HG03342 (cell line): ENCODE measurements around the gene ARHGAP19.

ENCODE experiments used
- ATAC-seq: cut with Tn5 transposase; IDR thresholded peaks from one replicate; pipeline ENCODE4 v1.9.1; 2021; ENCODE audit warnings: mild to moderate bottlenecking, moderate library complexity; ENCODE audit not compliant: unreplicated experiment

Gene ARHGAP19

DNA sequence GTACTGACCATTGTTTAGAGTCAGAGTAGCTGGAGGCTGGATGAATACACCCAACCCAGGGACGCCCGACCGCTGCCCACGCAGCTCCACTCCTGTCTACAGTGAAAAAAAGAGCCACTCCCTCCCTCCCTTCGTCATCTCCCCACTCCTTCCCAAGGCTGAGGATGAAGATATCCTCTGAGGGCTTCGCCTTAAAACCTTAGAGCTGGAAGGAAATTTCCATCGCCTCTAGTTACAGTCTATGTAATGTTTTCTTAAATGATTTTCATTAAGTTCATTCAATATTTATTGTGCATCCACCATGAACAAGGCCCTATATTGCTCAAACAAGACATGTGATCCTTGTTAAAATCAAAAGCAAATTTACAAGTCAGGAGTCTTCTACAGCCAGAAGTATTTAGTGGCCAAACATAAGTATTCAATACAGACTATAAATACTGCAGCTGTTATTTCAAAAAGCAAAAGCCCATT is 95.4 kb downstream of the ARHGAP19 start:
- no peak for ATAC-seq

DNA sequence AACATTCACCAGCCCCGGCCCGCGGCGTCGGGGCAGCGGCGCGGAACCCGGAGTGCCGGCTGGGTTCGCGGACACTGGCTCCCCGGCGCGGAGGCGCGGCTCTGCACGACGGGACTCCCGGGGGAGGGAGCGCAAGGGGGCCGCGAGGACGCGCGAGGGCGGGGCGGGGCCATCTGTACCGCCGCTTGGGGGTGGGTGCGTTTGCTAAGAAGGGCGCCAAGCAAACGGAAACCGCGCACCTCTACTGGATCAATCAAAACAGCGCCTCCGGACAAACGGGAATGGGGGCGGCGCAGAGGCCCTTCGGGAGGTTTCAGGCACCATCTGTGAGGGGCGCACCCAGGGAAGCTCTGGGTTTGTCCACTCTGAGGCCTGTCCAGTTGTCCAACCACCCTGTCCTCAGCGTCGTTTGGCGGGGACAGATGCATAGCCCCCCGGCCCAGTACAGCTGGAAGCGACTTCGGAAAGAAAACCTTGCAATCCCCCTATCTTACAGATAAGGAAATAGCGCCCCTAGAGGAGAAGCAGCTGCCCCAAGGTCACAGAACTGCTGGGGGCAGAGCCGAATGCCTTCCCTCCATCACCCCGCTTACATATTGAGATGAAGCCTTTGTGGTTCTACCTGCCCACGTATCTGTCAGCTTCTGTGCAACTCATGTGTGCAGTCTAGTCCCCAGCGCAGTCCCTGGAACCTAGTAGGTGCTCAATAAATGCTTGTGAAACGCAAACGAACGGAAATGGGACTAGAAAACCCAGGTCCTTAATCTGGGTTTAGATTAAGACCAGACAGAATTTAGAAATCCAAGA is 96.0 kb downstream of the ARHGAP19 start:
- ATAC-seq, result peak; percentile 51

DNA sequence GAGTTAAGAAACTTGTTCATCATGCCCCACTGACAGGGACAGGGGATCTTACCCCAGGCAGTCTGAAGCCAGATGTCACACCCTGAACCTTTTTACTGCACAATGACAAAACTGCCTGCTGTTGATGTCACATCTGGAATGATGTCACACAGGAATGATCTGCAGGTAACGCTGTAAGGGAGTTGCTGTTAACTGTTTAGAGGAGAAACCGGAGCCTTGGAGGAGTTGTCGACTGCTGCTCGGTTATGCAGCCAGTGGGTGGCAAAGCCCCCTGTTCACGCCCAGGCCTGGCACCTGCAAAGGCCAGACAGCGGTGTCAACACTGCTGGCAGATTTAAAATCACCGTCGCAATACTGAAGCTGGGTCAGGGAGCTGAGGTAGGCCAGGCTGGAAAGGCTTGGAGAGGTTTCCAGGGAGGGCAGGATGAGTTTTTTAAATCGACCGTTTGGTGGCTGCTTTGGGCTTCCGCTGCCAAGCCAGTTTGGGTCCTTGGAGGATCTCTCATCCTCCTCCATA is 96.7 kb downstream of the ARHGAP19 start:
- ATAC-seq, result no peak

DNA sequence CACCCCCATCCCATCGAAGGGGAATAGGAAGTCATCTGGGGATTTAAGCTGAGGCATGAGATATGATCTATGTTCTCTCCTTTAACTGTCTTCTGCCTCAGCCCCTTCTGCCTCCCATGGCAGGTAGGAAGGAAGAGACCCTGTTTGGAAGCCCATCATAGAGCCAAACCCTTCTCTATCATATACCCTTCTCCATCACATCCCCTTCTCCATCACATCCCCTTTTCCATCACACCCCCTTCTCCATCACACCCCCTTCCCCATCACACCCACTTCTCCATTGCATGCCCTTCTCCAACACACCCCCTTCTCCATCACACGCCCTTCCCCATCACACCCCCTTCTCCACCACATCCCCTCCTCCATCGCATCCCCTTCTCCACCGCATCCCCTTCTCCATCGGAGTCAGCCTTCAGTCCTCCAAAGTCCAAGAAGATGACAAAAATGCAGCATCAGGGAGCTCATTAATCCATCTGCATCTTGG is 99.4 kb downstream of the ARHGAP19 start:
- ATAC-seq, result no peak

DNA sequence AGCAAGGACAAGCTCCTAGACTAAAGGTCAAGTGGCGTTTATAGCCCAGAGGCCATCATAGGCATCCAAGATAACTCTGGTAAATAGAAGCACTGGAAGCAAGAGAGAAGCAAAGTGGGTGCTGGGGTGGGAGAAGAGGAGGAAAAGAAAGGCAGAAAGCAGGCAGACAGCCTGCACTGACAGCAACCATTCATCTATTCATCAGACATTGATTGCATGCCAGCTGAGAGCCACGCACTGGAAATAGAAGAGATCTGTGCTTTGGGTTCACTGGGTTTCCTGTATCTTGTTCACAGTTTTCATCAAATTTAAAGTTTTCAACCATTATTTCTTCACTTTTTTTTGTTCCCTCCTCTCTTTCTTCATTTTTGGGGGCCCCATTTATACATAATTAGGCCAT is 102.0 kb downstream of the ARHGAP19 start:
- no peak for ATAC-seq

DNA sequence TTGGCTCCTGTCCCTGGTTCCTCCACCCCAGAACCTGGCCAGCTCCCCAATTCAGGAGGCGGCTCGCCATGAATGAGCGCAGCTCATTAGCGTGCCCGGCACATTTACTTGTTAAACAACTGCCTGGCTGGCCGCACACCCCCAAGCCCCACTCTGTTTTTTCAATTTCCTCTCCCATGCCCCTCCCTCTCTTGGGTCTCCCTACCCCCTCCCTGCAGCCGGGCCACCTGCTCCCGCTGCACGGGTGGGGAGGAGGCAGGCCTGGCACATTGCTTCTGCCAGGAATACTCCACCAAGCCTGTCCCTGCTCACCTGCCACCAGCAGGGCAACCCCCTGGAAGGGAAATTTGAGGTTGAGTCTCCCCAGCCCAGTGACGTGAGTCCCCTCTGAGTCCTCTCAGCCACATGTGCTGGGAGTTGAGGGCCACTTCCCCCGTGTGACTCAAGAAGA is 104.2 kb downstream of the ARHGAP19 start:
- ATAC-seq, result no peak

DNA sequence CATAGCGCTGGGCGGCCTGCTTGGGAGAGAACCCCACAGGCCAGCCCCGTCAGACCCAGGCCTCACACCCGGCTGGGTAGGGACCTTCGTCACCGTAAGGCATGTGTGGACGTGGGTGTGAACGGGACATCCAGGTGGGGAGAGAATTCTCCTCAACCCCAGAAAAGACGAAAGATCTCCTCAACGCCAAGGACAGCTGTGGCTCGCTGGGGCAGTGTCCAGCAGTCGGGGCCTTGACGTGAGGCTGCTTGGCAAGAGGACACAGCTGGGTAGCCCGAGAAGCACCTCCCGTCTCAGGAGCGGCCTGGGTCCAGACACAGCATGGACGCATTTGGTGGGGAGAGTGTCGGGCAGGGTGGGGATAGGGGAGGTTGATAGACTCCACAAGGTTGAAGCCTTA is 105.5 kb downstream of the ARHGAP19 start:
- no peak for ATAC-seq

DNA sequence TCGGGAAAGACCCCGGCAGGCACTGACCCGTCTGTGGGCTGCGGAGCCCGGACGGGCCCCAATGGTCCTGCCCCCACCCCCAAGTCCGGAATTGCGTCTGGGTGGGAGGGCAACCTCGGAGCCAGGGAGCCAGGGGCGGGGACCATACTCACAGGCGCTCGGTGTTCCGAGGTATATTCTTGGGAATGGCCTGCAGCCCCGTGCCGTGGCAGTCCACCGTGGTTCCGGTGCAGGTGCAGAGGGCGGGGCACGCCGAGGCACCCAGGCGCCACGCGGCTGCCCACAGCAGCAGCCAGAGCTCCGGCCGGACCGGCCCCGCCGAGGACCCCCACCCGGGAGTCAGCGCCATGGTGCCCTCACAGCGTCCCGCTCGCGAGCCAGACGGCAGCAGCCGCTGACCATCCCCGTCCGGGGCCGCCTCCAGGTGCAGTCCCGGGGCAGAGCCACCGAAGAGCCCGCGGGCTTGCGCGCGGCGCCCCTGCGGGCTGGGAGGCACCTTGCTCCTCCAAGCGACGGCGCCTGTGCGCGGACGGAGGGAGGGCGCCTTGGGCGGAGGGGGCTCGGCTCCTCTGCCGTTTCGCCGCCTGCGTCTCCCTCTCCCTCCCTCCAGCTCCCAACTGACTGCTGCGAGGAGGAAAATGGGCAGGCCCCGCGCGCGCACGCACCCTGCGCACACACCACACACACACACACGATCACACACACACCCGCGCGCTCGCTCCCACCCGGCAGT is 106.9 kb downstream of the ARHGAP19 start, which contains the start of gene SLIT1:
Gene SLIT1, minus strand, starts transcription at position 634 of the 733 bp plus-strand sequence. Its CDS starts 285 bp downstream, at position 349.
- ATAC-seq, result no peak

DNA sequence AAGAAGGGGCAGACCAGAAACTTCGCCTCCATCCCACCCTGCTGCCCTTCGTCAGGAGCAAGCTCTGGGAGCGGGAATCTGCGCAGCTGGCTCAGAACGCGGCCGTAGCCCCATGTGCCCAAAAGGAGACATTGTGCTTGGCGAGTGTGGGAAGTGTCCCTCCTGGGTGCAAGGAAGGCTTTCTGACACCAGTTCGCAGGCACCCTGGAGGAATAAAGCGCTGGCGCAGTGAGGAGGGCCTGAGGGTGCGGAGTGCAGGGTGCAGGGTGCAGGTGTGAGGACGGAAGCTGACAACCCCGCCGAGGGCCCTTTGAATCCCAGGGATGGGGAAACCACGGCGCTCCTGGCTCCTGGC is 107.5 kb downstream of the ARHGAP19 start:
- ATAC-seq, result no peak

DNA sequence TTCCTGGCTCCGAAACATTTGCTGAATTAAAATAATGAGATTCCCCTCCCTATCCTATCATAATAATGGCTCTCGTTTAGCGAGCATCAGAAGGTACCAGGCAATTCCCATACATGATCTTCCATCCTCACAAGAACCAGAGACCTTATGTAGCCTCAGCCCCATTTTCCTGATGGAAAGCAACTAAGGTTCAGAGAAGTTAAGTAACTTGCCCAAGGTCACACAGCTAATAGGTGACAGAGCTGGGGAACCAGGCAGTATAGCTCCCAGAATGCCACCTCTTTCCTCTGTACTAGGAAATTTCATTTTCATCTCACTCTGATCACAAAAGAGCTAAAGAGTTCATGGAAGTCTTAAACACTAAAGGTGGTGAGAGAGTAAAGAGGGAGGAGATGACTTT is 109.1 kb downstream of the ARHGAP19 start:
- no peak for ATAC-seq

DNA sequence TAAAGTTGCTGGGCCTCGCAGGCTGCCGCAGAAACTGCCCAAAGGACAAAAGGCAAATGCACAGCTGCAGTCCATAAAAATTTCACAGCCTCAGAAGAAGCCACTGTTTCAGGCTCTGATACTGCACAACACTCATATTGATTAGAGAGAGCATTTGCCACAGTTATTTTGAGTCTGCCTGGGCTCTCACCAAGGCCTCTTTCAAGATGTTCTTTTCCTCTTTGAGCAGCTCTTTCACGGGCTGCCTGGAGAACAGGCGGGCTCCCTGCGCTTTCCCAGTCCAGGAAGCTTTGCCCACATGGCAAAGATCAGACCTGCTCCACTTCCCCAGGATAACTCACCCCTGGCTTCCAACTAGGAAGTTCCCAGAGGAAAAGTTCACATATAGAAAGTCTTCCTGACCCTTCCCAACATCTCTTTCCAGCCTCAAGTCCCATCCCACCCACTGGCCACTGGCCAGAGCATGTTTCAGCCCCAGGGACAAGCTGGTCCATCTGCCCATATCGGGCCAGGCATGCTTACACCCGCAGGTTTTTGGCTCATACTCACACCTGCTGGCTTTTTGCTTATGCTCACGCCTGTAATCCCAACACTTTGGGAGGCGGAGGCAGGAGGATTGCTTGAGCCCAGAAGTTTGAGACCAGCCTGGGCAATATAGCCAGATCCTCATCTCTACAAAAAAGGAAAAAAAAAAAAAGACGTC is 110.0 kb downstream of the ARHGAP19 start:
- ATAC-seq, result no peak

DNA sequence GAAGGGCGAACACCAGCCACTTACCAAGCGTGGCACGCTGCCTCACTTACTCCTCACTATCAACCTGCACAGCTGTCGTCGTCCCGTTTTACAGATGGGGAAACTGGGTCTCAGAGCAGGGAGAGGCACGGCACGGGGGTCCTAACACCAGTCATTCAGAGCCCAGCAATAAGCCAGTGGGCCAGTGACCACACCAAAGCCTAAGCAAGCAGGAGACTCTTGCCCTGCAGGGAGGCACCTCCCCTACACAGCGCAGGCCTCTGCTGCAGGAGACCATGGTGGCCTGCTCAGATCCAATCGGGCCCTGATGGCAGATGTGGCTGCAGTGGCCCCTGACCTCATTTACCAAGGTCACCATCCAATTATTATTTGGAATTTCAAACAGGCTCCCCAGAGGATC is 111.5 kb downstream of the ARHGAP19 start:
- no peak for ATAC-seq

DNA sequence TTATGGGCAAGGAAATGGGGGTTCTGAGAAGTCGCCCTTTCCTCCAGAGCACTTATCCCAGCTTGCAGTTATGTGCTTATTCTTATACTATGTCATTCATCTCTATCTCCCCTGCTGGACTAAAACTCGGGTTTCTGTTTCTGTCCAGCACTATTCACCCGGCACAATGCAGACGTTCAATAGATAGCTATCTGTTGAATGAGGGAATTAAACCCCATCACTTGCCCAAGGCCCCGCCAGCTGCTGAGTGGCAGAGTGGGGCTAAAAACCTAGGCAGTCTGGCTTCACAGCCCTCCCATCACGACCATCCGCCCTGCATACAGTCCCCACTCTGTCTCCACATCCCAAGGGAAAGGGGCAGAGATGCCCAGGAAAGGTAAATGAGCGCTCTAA is 112.1 kb downstream of the ARHGAP19 start:
- no peak for ATAC-seq

DNA sequence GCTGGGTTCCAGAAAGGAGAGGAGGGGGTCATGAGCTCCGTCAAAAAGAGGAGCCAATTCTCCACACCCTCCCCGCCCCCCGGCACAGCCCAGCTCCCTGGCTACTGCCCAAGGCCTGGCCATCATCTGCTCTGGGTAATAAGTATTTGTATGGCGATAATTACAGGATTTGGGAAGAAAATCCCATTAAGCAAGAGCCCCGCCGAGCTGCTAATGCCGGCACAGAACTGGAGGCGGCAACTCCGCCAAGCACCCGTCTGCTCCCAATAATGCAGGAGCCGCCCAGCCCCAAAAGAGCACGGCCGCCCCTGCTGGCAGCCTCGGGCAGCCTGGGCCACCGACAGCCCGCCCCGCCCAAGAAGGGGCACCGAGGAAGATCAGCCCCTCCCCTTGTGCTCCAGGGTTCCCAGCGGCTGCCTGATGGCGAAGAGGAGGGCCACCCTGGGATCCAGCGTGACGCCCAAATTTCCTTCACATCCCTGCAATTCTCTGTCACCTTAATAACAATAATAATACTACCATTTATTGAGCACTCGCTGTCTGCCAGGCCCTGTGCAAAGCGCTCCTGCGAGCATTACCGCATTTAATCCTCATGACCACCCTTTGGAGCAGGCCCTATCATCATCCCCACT is 112.6 kb downstream of the ARHGAP19 start:
- ATAC-seq, result no peak

DNA sequence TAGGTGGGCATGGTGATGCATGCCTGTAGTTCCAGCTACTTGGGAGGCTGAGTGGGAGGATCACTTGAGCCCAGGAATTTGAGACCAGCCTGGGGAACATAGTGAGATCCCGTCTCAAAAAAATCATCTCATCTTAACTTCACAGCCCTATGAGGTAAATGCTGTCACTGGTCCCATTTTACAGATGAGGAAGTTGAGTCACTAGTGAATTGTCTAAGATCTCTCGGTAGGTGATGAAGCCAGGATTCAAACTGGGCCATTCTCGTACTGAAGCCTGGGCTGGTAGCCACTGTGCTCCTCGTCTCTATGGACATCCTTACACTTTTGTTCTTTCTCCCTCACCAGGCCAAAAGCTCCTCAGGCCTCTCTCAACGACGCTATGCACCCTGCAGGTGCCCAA is 113.1 kb downstream of the ARHGAP19 start:
- ATAC-seq, result no peak

DNA sequence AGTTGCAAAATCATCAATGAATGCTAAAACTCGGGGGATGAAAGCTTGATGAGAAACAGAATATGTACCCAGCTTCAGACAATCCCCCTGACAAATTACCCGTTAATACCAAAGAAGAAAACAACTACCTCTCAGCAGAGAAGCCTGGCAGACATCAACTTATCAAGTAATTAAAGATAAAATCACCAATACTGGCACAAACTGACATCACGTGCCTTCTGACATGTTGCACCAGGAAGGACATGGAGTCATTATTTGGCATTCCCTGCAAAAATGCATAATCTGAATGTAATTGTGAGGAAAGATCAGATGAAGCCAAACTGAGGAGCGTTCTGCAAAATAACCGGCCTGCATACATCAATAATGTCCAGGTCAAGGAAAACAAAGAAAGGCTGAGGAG is 114.4 kb downstream of the ARHGAP19 start:
- no peak for ATAC-seq

DNA sequence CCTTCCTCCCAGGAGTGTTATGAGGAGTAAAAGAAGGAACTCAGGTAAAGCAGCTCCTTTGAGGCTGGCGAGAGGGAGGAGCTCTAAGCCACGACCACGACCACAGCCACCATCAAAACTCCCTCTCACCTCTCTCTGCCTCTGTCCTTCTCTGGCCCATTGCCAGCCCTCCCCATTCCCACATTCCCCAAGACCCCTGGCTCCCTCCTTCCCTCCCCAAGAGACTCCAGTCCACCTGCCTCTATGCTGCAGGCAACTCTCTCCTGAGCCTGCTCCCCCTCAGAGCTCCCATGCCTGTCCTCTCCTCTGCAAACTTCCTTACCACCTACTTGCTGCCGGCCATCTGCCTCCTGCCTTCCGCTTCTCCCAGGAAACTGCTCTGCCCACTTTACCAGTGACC is 116.2 kb downstream of the ARHGAP19 start:
- ATAC-seq, result no peak

DNA sequence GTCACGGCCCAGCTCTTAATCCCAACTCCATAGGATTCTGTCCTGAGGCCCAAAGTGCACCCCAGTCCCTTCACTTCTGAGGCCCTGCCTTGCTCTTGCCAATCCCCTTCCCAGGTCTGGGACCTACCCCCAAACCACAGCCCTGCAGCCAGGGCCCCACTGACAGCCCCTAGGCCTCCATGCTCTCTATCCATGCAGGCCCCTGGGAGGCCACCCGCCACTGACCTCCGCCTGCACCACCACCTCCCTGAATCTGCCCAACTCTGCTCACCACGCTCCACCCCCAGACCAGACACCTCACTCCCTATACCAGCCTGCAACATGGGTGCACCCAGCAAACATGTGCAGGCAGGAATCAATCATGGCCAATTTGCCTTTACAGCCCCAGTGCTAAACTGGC is 116.9 kb downstream of the ARHGAP19 start:
- ATAC-seq, result no peak

DNA sequence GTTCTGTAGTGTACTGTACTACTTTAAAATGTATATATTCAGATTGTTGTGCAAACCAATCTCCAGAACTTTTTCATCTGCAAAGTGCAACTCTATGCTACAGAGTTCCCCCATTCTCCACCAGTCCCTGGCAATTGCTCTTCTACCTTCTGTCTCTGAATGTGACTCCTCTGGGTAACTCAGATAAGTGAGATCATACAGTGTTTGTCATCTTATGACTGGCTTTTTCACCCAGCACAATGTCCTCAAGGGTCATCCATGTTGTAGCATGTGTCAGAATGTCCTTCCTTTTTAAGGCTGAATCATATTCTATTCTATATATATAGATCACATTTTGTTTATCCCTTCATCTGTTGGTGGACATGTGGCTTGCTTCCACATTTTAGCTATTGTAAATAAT is 117.5 kb downstream of the ARHGAP19 start:
- ATAC-seq, result no peak

DNA sequence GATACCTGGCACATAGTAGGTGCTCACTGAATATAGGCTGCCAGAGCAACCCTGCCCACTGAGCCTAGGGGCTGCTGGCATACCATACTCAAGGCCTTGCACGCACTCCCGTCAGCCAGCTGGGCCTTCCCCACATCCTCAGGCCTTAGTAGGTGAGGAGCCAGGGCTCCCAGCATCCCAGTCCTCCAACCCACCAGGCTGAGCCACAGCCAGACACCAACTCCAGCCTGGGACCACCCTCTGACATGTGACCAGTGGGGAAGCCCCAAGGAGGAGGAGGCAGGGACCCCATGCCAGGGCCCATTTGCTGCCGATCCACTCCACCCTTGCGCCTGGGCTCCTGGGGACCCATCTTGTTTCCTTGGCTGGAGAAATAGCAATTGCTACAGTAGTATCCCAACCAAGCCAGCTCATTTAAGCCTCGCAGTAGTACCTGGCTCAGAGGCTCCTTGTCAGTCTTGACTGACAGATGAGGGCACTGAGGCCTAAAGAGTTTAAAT is 118.1 kb downstream of the ARHGAP19 start:
- ATAC-seq, result no peak

DNA sequence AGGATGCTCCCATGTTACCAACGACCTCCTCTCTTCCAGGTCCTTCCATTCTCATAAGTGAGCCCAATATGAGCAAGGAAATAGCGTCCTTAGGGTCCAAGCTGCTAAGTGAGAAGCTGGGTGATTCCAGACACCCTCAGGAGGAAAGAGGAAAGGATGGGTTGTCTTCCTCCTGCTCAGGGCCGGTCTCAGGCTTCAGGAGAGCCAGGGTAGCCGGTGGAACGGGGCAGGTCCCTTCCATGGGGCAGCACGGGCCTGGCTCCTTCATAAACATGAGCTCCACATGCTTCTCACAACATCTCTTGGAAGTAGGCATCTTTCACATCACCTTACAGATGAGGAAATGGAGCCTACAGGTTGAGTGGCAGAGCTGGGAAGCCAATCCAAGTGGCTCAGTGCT is 119.4 kb downstream of the ARHGAP19 start:
- ATAC-seq, result no peak
